Effector memory CD8-positive, alpha-beta T cell (primary cell): ENCODE measurements around the gene TMEM131.
A peak's percentile ranks its signal among the peaks of the same experiment; 100 is the strongest.
"Not testable (repeated sequence)": the region's sequence is repeated elsewhere in the genome, so short reads cannot be mapped to it uniquely, and the experiment has no call there.

Experiments used
- ATAC-seq: fragments of 150-1000 bp; cut with Tn5 transposase; replicated peaks from 2 replicates; pipeline ENCODE4 v1.10.0; 2021; ENCODE audit warnings: mild to moderate bottlenecking, moderate library complexity
- DNase-seq, 3 experiments: peaks; one replicate each; pipeline ENCODE4 v3.0.0; 2021
- H3K27ac Mint-ChIP-seq, 2 donors: one replicate each; pipeline ENCODE4 v1.8.0; 2022; ENCODE audit warnings: mild to moderate bottlenecking in 2 of 2, mixed read lengths in 2 of 2, moderate library complexity in 2 of 2
- H3K27me3 Mint-ChIP-seq, 2 donors: one replicate each; pipeline ENCODE4 v1.8.0; 2022; ENCODE audit warnings: mixed read lengths in 2 of 2
- H3K36me3 Mint-ChIP-seq: one replicate; pipeline ENCODE4 v1.8.0; 2022; ENCODE audit warnings: mild to moderate bottlenecking, moderate library complexity, mixed read lengths; ENCODE audit not compliant: insufficient read depth
- H3K4me1 Mint-ChIP-seq, 2 donors: one replicate each; pipeline ENCODE4 v1.8.0; 2022; ENCODE audit warnings: low read depth in 2 of 2, mixed read lengths in 2 of 2
- H3K4me3 Mint-ChIP-seq, 2 donors: one replicate each; pipeline ENCODE4 v1.8.0; 2022; ENCODE audit warnings: mild to moderate bottlenecking in 2 of 2, mixed read lengths in 2 of 2, moderate library complexity in 2 of 2
- H3K9me3 Mint-ChIP-seq, 2 donors: one replicate each; pipeline ENCODE4 v1.8.0; 2022; ENCODE audit warnings: mixed read lengths in 2 of 2
- total RNA-seq, 9 experiments: gene quantifications; one replicate each; lab custom pipeline; 2026; lab: John Stamatoyannopoulos, UW

TMEM131 gene, protein sequence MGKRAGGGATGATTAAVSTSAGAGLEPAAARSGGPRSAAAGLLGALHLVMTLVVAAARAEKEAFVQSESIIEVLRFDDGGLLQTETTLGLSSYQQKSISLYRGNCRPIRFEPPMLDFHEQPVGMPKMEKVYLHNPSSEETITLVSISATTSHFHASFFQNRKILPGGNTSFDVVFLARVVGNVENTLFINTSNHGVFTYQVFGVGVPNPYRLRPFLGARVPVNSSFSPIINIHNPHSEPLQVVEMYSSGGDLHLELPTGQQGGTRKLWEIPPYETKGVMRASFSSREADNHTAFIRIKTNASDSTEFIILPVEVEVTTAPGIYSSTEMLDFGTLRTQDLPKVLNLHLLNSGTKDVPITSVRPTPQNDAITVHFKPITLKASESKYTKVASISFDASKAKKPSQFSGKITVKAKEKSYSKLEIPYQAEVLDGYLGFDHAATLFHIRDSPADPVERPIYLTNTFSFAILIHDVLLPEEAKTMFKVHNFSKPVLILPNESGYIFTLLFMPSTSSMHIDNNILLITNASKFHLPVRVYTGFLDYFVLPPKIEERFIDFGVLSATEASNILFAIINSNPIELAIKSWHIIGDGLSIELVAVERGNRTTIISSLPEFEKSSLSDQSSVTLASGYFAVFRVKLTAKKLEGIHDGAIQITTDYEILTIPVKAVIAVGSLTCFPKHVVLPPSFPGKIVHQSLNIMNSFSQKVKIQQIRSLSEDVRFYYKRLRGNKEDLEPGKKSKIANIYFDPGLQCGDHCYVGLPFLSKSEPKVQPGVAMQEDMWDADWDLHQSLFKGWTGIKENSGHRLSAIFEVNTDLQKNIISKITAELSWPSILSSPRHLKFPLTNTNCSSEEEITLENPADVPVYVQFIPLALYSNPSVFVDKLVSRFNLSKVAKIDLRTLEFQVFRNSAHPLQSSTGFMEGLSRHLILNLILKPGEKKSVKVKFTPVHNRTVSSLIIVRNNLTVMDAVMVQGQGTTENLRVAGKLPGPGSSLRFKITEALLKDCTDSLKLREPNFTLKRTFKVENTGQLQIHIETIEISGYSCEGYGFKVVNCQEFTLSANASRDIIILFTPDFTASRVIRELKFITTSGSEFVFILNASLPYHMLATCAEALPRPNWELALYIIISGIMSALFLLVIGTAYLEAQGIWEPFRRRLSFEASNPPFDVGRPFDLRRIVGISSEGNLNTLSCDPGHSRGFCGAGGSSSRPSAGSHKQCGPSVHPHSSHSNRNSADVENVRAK (N-terminal part only)
- 42.0 to 135 (median 49.1) reads per million in 9 experiments for total RNA-seq

GRCh38 chr2:97995734-97996624, at the start of gene TMEM131:
TSS of gene TMEM131 (minus strand) at chr2:97995948. CDS start at chr2:97995662, 286 bp downstream.
- peak within 1 kb of the TSS; percentile 86 for H3K27ac Mint-ChIP-seq
- ATAC-seq (peak; percentile 84), DNase-seq (peak; percentile 97 to 98 (median 98))
- H3K4me1 Mint-ChIP-seq: peaks cover 26 to 37% of the 10 kb centered on the region in 2 donors
- H3K27me3 Mint-ChIP-seq: no peaks in the 10 kb centered on the region
- H3K9me3 Mint-ChIP-seq: no peaks in the 10 kb centered on the region
- peaks cover 5% of the 10 kb centered on the region for H3K36me3 Mint-ChIP-seq
- peak within 1 kb of the TSS; percentile 86 to 88 for H3K4me3 Mint-ChIP-seq

DNA sequence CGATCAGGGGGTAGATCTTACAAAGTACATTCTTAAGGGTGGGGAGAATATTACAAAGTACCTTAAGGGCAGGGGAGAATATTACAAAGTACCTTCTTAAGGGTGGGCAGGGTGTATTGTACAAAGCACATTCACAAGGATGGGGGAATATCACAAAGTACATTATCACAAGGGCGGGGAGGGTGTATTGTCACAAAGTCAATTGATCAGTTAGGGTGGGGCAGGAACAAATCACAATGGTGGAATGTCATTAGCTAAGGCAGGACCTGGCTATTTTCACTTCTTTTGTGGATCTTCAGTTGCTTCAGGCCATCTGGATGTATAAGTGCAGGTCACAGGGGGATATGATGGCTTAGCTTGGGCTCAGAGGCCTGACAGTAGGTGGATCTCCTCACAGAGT, 49.0 kb upstream of the TMEM131 start:
- Mint-ChIP-seq H3K9me3 (peaks cover 8 to 26% of the 10 kb centered on the region in 2 donors), H3K27me3 (peaks cover 41 to 61% of the 10 kb centered on the region in 2 donors), H3K27ac (peak overlapping the region in 1 of 2 donors; percentile 6)
- DNase-seq, H3K4me3 Mint-ChIP-seq, H3K4me1 Mint-ChIP-seq, H3K36me3 Mint-ChIP-seq, ATAC-seq: not testable (repeated sequence)

GRCh38 chr2:98043101-98043500, 47.4 kb upstream of the TMEM131 start:
- no peak for ATAC-seq
- no peaks in the 10 kb centered on the region for H3K36me3 Mint-ChIP-seq
- peaks cover 41 to 60% of the 10 kb centered on the region in 2 donors for H3K27me3 Mint-ChIP-seq
- H3K9me3 Mint-ChIP-seq: peaks cover 8 to 26% of the 10 kb centered on the region in 2 donors
- H3K27ac Mint-ChIP-seq: no peak overlapping the region
- no peak overlapping the region for H3K4me3 Mint-ChIP-seq
- DNase-seq: no peak
- no peaks in the 10 kb centered on the region for H3K4me1 Mint-ChIP-seq

- ATAC-seq (no peak), DNase-seq (no peak)
- Mint-ChIP-seq H3K4me1 (no peaks in the 10 kb centered on the region), H3K27ac (no peak overlapping the region), H3K36me3 (no peaks in the 10 kb centered on the region), H3K9me3 (peaks cover 8 to 22% of the 10 kb centered on the region in 2 donors), H3K27me3 (peaks cover 36 to 51% of the 10 kb centered on the region in 2 donors), H3K4me3 (no peak overlapping the region)
These were observed 44.7 kb upstream of the TMEM131 start for GRCh38 chr2:98040331-98040939.

GRCh38 chr2:98039085-98039756, 43.5 kb upstream of the TMEM131 start:
- peaks cover 25 to 46% of the 10 kb centered on the region in 2 donors for H3K27me3 Mint-ChIP-seq
- H3K27ac Mint-ChIP-seq: no peak overlapping the region
- no peak overlapping the region for H3K4me3 Mint-ChIP-seq
- no peak for ATAC-seq
- H3K36me3 Mint-ChIP-seq: no peaks in the 10 kb centered on the region
- no peak for DNase-seq
- H3K9me3 Mint-ChIP-seq: peaks cover 3 to 10% of the 10 kb centered on the region in 2 donors
- H3K4me1 Mint-ChIP-seq: no peaks in the 10 kb centered on the region

DNA sequence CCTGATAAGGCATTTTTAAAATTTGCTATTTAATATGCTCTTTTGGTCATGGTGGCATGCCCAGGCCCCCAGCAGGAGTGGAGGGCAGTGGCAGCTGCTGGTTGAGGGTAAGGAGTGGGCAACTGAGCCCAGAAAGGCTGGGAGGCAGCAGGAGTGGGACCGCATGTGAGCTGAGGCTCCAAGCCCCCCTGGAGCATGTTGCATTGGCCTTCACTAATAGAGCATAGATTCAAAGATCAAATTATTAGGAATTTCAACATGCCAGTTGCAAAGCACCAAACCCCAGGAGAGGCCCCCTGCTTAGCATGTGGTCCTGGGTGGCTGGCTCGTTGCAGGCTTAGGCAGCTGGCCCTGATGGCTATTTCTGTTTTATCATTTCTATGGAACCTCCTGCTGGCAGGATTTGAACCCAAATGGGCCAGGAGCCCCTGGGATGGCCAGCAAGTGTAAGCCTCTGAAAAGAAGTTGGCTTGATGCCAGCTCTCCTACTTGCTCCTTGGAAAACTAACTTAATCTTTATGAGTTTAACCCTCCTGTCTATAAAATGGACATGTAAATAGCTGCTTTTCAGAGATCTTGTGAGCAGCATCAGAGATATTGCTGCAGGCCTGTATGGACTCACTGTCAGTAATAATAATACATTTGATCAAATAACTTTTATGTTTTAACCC, 42.1 kb upstream of the TMEM131 start:
- DNase-seq (no peak), ATAC-seq (no peak)
- Mint-ChIP-seq H3K27ac (no peak overlapping the region), H3K27me3 (peaks cover 25 to 39% of the 10 kb centered on the region in 2 donors), H3K36me3 (no peaks in the 10 kb centered on the region), H3K4me1 (no peaks in the 10 kb centered on the region), H3K9me3 (no peaks in the 10 kb centered on the region), H3K4me3 (no peak overlapping the region)

- ATAC-seq (no peak), DNase-seq (no peak)
- no peak overlapping the region for H3K4me3 Mint-ChIP-seq
- no peaks in the 10 kb centered on the region for H3K9me3 Mint-ChIP-seq
- no peaks in the 10 kb centered on the region for H3K36me3 Mint-ChIP-seq
- peaks cover 25 to 33% of the 10 kb centered on the region in 2 donors for H3K27me3 Mint-ChIP-seq
- H3K4me1 Mint-ChIP-seq: no peaks in the 10 kb centered on the region
- H3K27ac Mint-ChIP-seq: no peak overlapping the region
These were observed 41.5 kb upstream of the TMEM131 start for GRCh38 chr2:98037206-98037605.

DNA sequence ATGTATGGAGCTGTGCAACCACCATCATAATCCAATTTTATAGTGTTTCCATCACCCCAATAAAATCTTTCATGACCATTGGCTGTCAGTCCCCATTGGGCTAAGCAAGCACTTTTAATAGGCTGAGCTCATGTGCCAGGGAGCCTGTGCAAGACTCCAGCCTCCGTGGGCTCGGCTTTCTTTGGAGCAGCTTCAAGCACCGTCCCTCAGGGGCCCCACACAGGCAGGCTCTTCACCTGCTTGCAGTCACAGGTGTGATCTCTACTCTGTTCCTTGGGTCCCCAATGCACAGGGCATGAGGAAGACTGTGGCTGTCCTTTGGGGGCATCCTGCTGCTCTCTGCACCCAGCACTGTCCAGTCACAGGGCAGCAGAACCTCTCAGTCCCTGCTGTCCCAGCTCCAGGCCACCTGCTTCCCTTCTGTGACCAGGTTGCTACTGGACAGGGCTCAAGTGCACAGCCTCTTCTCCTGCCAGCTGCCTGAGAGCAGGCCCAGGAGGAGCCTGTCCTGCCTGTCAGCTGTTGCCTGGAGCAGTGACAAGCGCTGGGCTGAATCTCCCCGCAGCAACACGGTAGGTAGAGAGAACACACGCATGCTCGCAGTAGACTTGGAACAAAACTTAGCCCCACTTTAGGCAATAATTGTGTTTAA, 40.7 kb upstream of the TMEM131 start:
- H3K27ac Mint-ChIP-seq: no peak overlapping the region
- no peaks in the 10 kb centered on the region for H3K9me3 Mint-ChIP-seq
- no peak for DNase-seq
- no peaks in the 10 kb centered on the region for H3K4me1 Mint-ChIP-seq
- ATAC-seq: no peak
- H3K27me3 Mint-ChIP-seq: peaks cover 19 to 26% of the 10 kb centered on the region in 2 donors
- H3K4me3 Mint-ChIP-seq: no peak overlapping the region
- H3K36me3 Mint-ChIP-seq: no peaks in the 10 kb centered on the region

DNA sequence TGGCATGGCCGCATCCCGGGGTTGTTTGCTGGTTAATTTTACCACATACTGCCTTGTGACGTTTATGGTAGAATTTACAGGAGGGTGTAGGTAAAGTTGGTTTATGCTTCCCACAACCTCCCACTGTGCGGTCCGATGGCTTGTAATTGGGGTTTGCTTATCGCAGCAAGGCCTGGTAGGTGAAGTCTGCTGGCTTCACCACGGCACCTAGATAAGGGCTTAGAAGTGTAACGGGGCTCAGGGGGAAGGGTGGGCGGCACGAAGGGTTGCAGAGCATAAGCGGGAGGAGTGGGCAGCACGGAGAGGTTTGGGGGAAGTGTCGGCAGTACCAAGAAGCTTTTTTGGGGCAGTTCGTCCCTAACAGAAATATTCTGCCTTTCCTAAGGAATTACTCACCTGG, 39.0 kb upstream of the TMEM131 start:
- Mint-ChIP-seq H3K27ac (no peak overlapping the region), H3K9me3 (no peaks in the 10 kb centered on the region), H3K36me3 (no peaks in the 10 kb centered on the region), H3K4me3 (no peak overlapping the region), H3K4me1 (no peaks in the 10 kb centered on the region), H3K27me3 (peaks cover 5 to 10% of the 10 kb centered on the region in 2 donors)
- ATAC-seq: no peak
- no peak for DNase-seq

DNA sequence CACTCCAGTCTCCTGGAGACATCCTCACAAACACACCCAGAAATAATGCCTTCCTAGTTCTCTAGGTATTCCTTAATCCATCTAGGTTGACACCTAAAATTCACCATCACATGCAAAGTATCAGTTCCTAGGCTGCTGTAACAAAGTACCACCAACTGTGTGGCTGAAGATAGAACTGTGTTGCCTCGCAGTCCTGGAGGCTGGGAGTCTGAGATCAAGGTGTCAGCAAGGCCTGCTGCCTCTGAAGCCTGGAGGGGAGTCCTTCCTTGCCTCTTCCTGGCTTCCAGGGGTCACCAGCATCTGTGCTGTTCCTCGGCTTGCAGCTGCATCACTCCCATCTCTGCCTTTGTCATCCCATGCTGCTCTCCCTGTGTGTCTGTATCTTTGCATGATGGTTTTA, 36.3 kb upstream of the TMEM131 start:
- Mint-ChIP-seq H3K4me3 (no peak overlapping the region), H3K9me3 (no peaks in the 10 kb centered on the region), H3K36me3 (no peaks in the 10 kb centered on the region), H3K4me1 (peaks cover 3 to 4% of the 10 kb centered on the region in 2 donors), H3K27me3 (no peaks in the 10 kb centered on the region), H3K27ac (peak overlapping the region in 1 of 2 donors; percentile 41)
- no peak for ATAC-seq
- DNase-seq: no peak

- no peak overlapping the region for H3K4me3 Mint-ChIP-seq
- H3K4me1 Mint-ChIP-seq: peaks cover 9 to 13% of the 10 kb centered on the region in 2 donors
- ATAC-seq (no peak), DNase-seq (no peak)
- H3K9me3 Mint-ChIP-seq: no peaks in the 10 kb centered on the region
- peaks cover 0 to 17% of the 10 kb centered on the region in 2 donors for H3K27me3 Mint-ChIP-seq
- no peak overlapping the region for H3K27ac Mint-ChIP-seq
- H3K36me3 Mint-ChIP-seq: no peaks in the 10 kb centered on the region
These were observed 34.0 kb upstream of the TMEM131 start for GRCh38 chr2:98029718-98030222.
